HG02981 (cell line): ENCODE results near the gene ACBD4.
"Not testable (repeated sequence)": the region's sequence is repeated elsewhere in the genome, so short reads cannot be mapped to it uniquely, and the experiment has no call there.

Experiments
- ATAC-seq: cut with Tn5 transposase; IDR thresholded peaks from one replicate; pipeline ENCODE4 v1.9.1; 2021; ENCODE audit warnings: mild to moderate bottlenecking, moderate library complexity; ENCODE audit not compliant: unreplicated experiment

ACBD4 gene

DNA sequence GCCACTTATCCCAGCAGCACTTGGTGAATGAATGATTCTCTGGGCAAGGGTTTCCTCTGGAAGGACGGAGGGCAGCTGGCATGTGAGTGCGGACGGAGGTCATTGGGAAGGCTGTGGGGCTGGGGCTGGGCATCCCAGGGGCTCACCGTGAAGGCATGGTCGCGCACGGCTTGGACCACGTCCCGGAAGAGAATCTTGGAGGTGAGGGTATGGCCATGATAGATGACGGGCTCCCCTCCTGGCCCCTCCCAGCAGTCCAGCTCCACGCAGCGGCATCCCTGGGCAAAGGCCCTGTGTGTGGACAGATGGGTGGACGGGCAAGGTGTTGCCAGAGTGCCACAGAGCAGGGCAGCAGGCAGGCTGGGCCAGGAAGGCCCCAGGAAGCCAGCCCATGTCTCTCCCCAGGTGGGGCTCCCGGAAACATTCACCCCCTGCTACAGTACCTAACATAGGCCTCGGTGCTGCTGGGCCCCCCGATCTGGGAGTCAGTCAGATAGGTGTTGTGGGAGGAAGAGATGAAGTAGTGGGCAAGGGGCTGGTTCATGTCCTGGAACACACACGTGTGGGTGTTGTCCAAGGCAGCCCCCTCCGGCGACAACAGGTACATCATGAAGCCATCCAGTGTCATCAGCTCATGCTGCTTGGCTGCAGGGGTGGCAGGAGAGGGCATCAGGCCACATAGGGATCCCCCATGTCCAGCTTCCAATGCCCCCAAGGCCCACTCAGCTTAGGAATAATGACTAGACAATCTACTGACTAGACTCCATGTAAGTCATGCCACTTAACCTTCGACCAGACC, 17.4 kb upstream of the ACBD4 start:
- no peak for ATAC-seq

DNA sequence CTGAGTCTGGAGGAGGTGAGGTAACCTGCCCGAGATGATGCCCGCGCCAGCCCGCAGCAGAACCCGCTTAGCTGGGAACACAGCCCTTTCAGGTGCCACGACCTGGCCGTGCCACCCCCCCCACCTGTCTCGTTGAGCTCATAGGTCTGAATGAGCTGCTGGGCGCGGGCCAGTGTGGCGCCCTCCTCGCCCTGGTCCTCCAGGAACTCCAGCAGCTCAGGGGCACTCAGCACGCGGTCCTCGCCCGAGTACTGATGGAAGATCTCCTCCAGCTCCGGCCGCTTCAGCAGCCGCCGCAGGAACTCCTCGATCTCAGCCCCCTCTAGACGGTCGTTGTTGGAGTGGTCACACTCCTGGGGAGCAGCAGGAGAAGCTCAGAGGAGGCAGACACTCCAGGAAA, 16.8 kb upstream of the ACBD4 start:
- ATAC-seq, result no peak

DNA sequence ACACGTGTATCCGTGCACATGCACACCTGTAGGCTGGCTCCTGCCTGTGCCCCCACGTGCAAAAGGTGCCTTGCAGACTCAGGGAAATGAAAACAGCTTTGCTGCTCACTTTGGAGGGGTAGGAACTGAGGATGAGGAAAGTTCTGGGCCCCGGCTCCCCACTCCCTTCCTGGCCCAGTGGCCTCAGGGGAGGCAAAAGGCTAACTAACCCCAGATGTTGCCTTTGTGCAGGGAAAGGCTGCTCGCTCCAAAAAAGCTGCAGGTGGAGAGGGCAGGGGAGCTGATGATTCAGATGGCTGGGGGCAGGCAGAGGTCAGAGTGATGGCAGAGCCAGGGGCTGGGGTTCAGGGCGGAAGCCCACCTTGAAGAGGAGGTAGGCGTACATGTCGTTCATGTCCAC, 15.5 kb upstream of the ACBD4 start:
- ATAC-seq, result no peak

DNA sequence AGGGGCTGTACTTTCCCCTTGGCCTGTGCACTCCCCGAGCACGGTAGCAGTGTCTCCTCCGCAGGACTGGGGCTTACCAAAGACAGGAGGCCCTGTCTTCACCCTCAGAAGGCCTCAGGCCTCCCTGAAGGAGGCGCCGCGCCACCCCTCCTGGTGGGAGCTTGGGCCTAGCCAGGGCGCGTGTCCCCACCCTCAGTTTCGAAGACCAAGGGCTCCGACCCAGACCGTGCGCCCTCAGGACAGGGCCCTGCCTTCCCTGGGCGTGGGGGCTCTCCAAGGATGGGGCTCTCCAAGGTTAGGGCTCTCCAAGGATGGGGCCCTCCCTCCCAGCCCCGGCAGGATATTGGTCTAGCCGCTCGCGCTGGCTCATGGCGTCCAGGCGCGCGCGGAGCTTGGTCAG, 14.9 kb upstream of the ACBD4 start:
- no peak for ATAC-seq

DNA sequence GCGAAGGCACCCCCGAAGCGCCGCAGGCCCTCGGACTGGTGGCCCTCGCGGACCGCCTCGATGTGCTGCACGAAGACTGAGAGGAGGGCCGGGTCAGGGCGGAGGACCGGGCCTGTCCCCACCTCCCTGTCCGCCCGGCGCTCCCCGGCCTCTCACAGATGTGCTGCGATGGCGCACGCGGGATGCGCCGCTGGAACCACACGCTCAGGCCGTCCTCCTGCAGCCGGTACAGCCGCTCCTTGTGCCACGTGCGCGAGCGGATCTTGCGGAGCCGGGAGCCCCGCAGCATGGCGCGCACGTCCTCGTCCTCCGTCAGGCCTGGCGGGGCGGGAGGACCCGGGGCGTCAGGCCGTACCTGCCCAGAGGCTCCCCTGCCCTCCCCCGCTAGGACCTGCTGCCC, 14.4 kb upstream of the ACBD4 start:
- ATAC-seq, result no peak

DNA sequence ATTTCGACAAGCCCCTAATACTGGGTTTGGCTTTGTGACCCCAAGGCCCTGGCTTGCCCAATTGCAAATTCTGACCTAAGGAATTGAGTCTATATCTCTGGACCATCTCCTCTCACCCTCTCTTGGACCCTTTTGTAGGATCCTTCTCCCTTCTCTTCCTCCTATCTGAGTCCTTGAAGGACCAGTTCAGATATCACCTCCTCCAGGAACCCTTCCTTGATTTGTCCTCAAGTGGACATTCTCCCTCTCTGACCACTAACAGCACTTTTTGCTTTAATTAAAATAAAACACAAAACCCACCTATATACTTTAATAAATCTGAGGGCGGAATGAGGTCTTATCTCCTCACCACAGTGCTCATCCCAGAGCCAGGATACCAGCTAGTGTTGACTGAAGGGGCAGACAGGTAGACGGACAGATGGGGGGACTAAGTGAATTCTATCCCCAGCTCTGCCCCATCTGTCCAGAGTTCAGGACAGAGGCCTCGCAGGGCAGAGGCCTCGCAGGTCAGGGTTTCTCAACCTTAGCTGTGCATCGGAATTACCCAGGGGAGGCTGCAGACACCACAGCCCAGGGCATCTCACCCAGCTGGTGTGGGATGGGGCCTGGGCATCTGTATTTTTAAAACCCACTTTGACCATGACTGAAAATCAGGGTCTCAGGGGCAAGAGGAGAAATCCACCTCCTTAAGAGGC, 12.3 kb upstream of the ACBD4 start:
- no peak for ATAC-seq

DNA sequence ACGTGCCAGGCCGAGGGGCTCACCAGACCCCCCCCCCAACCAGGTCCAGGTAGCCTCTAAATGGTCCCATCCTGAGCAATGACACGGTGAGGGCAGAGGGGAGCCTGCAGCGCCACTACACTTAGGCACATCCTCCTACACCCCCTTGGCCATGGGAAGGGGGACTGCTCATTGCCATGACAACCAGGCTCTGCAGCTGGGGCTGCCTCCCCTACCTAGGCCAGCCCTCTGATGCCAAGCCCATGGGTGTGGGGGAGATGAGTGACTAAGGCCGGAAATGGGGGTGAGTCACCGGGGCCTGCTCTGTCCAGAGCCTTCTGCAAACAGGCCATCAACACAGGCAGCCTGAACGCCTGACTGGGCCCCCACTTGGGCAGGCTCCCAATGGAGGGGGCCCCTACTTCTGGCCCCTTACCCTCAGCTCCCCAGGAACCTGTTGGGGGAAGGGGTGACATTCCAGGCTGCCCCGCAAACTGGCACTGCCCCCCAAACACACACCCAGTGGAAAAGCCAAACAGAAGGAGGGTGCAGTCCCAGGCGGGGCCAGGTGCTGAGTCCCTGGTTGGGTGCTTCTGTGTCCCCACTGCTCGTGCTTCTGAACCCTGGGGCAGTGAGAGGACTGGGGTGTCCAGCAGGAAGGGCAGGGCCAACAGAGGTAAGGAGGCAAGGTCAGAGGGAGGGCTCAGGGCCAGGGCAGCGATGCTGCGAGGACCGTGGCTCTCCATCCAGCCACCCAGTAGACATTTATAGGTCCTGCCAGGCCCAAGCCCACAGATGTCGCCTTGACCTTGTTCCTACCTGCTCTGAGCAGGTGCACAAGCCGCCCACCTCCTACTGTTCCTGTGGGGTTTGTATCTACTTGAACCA, 11.3 kb upstream of the ACBD4 start:
- ATAC-seq, result no peak

DNA sequence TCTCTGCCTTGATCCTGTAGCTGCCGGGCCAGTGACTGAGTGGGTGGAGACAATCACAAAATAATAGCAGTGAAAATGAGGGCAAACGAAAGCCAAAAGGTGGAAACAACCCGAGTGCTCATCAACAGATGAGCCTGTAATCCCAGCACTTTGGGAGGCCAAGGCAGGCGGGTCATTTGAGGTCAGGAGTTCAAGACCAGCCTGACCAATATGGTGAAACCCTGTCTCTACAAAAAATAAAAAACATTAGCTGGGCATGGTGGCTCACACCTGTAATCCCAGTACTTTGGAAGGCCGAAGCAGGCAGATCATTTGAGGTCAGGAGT, 10.7 kb upstream of the ACBD4 start:
- ATAC-seq, result not testable (repeated sequence)

DNA sequence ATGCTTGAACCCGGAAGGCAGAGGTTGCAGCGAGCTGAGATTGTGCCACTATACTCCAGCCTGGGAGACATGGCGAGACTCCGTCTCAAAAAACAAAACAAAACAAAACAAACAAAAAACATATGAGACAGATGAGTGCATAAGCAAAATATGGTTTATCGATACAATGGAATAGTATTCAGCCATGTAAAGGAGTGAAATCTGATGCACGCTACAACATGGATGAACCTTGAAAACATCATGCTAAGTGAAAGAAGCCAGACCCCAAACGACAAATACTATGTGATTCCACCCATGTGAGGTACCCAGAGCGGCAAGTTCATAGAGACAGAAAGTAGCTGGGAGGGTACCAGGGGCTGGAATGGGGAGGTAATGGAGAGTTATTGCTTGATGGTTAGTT, 10.0 kb upstream of the ACBD4 start:
- no peak for ATAC-seq

GRCh38 chr17:45127207-45127547, 8.3 kb upstream of the ACBD4 start:
- ATAC-seq, result no peak

- ATAC-seq, result no peak
Measured at GRCh38 chr17:45127548-45128300, 7.8 kb upstream of the ACBD4 start.

DNA sequence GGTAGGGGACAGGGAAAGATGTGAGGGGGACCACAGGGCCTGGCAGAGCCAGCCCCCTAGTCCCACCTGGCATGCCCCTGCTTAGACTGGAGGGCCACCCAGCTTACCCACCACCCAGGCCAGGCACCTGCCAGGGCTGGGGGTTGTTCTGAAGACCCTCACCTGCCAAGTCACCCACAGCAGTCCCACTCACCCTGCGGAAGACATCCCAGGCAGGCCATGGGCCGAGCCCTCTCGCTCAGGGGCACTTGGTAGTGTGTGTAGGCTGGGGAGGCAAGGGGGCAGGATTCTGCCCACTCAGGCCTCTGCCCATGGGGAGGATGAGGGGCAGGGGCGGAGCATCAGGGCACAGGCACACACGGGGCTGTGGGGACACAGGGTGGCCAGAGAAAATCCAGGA, 7.2 kb upstream of the ACBD4 start:
- no peak for ATAC-seq

DNA sequence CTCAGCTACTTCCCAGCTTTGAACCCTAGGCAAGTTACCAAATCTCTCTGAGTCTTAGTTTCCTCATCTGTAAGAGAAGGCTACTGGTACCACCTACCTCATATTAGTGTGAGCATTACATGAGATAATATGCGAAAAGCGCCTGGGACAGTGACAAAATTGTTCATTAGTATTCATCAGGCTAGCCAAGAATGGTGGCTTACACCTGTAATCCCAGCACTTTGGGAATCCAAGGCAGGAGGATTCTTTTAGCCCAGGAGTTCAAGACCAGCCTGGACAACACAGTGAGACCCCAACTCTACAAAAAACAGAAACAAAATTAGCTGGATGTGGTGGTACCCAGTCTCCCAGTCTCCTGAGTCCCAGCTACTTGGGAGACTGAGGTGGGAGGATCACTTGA, 6.5 kb upstream of the ACBD4 start:
- ATAC-seq, result no peak

- no peak for ATAC-seq
Measured at GRCh38 chr17:45129426-45129939, 6.0 kb upstream of the ACBD4 start.

DNA sequence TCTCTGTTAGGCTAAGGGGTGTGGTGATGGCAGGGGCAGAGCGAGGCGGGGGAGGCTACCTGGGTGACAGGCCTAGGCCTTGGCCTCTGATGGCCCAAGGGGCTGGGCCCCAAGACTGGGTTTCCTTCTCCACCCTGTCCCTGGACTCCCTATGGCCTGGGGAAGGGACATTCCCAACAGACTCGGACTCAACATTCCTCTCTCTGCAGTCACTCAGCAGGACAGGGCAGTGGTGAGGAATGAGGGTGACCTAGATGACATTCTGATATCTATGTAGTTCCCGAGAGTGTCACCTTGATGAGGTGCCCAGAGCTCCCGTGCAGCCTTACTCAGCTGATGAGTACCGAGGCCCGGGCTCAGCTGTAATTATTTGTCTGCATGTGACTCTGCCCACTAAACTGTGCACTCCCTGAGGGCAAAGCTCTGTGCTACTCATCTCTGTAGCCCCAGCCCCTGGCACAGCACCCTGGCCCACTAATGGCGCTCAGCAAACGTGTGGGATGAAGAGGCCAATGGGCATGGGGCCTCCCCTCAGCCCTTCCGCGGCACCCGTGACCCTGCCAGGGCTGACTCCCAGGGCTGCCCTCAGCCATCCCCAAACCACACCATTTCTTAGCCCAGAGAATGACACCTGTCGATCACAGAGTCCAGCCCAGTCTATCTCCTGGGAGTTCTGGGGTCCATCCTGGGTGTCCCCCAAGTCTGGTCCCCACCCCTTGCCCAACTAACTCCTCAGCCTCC, 5.4 kb upstream of the ACBD4 start:
- no peak for ATAC-seq

DNA sequence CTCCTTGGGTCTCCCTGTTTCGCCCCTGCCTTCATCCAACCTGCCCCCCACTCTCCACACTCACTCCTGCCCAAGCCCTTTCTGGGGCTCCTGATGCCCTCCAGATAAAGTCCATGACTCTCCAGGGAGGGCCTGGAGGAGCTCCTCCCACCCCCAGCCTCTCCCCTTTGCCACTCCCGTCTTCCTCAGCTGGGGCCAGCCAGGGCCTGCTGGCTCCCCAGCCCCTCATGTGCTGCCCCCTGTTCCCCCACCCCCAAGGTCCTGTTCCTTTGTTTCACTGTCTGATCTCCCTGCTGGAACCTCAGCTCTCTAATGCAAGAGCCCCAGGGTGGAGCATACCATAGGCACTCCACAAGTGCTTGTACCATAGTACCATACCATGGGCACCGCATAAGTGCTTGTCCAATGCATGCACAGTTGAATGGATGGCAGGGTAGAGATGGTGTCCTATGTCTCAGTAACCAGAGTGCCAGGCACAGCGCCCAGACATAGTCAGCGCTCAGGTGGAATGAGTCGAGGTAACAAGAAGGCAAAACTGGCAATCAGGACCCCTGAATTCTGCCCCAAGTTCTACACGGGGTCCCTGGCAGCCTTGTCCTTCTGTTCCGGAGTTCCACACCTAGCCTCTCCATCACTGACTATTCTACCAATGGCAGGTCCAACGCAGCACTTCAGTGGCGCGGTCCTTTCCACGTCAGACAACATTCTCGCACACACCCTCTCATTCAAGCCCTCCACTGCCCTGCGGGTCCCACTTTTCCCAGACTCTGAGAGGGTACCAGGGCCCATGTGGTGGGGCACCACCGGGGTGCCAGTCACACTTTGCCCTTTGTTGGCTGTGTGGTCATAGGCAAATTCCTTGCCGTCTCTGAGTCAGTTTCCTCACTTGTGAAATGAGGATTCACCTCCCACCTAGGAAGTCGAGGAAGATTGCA, 4.5 kb upstream of the ACBD4 start:
- ATAC-seq, result no peak

GRCh38 chr17:45131616-45132319, 3.7 kb upstream of the ACBD4 start:
- no peak for ATAC-seq

- ATAC-seq, result no peak
Measured at GRCh38 chr17:45132320-45132571, 3.2 kb upstream of the ACBD4 start, which contains the start of gene PLCD3. Gene PLCD3, minus strand, starts transcription at chr17:45132515. Its CDS starts 105 bp downstream, at chr17:45132410.
